Upper lobe of left lung (tissue), 4 donors: Measurements from ENCODE around the gene TMEM89.

Experiments used
- POLR2A ChIP-seq, 4 donors: fragments of 450-650 bp; IDR thresholded peaks; one replicate each; pipeline ENCODE4 v1.5.1; 2016 to 2017; ENCODE audit warnings: antibody characterized with exemption in 4 of 4, mild to moderate bottlenecking in 2 of 4
- POLR2AphosphoS5 ChIP-seq, 2 donors: sonication (generic); formaldehyde crosslinking; IDR thresholded peaks; one replicate each; pipeline ENCODE4 v1.5.1; 2017; ENCODE audit warnings: antibody characterized with exemption in 2 of 2
- TF ChIP-seq, protein P1 (sequence below), 6 experiments: fragments of 450-650 bp in 4 of 6; fragments of 200-600 bp in 2 of 6; sonication (generic) in 2 of 6; IDR thresholded peaks; one replicate each; pipeline ENCODE4 v1.5.1; 2016 to 2019; ENCODE audit warnings: antibody characterized with exemption in 6 of 6

DNA sequence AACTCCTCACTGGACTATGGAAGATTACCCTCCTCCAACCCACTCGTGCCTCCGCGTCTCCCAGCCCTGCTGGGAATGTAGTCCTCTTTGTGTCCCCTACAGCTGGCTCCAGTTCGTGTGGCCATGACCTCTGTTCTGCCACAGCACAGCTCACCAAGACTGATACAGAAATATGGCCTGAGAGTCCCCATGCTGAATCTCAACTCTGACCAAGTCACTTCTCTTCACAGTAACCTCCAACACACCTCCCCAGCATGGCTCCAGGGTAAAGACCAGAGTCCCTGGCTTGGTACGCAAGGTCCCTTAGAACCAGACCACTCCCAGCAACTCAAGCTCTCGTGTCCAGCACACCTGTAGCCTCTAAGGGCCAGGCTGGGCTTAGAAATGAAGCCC is 24.2 kb downstream of the TMEM89 start:
- TF ChIP-seq, protein P1, sequence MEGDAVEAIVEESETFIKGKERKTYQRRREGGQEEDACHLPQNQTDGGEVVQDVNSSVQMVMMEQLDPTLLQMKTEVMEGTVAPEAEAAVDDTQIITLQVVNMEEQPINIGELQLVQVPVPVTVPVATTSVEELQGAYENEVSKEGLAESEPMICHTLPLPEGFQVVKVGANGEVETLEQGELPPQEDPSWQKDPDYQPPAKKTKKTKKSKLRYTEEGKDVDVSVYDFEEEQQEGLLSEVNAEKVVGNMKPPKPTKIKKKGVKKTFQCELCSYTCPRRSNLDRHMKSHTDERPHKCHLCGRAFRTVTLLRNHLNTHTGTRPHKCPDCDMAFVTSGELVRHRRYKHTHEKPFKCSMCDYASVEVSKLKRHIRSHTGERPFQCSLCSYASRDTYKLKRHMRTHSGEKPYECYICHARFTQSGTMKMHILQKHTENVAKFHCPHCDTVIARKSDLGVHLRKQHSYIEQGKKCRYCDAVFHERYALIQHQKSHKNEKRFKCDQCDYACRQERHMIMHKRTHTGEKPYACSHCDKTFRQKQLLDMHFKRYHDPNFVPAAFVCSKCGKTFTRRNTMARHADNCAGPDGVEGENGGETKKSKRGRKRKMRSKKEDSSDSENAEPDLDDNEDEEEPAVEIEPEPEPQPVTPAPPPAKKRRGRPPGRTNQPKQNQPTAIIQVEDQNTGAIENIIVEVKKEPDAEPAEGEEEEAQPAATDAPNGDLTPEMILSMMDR (IDR thresholded peaks at IDR 0.05) = no peak
- TF ChIP-seq POLR2AphosphoS5 (IDR thresholded peaks at IDR 0.05) (no peak), POLR2A (IDR thresholded peaks at IDR 0.05) (no peak)
